ENCODE data around the gene CENPQ.
A peak's percentile ranks its signal among the peaks of the same experiment; 100 is the strongest.
"Not testable (repeated sequence)": the region's sequence is repeated elsewhere in the genome, so short reads cannot be mapped to it uniquely, and the experiment has no call there.

The CENPQ gene

GRCh38 chr6:49462927-49463611, at the start of gene CENPQ, which contains the start of gene MMUT:
CENPQ (plus strand) TSS chr6:49463370; CDS start chr6:49470177, 6,807 bp downstream.
MMUT (minus strand) TSS chr6:49463253; CDS start chr6:49459466, 3,787 bp downstream.
- DNase-seq = peak; percentile 88

- DNase-seq = no peak
Measured at GRCh38 chr6:49415358-49415757, 47.8 kb upstream of the CENPQ start.

- no peak for DNase-seq
Measured at GRCh38 chr6:49416195-49416594, 47.0 kb upstream of the CENPQ start.

- no peak for DNase-seq
Measured at GRCh38 chr6:49423817-49424216, 39.4 kb upstream of the CENPQ start.

- no peak for DNase-seq
Measured at GRCh38 chr6:49430187-49430586, 33.0 kb upstream of the CENPQ start.

- DNase-seq = no peak
Measured at GRCh38 chr6:49430866-49431265, 32.3 kb upstream of the CENPQ start.

GRCh38 chr6:49453221-49453620, 9.9 kb upstream of the CENPQ start:
- DNase-seq = no peak

- DNase-seq = no peak
Measured at GRCh38 chr6:49454787-49455709, 8.1 kb upstream of the CENPQ start.

GRCh38 chr6:49457771-49458170, 5.4 kb upstream of the CENPQ start:
- no peak for DNase-seq

- no peak for DNase-seq
Measured at GRCh38 chr6:49462071-49462470, 1.1 kb upstream of the CENPQ start.

- DNase-seq = no peak
Measured at GRCh38 chr6:49462599-49462926, 607 bp upstream of the CENPQ start.

GRCh38 chr6:49463612-49463967, 420 bp downstream of the CENPQ start:
- no peak for DNase-seq

- DNase-seq = no peak
Measured at GRCh38 chr6:49464691-49465090, 1.5 kb downstream of the CENPQ start.

GRCh38 chr6:49468042-49468441, 4.9 kb downstream of the CENPQ start:
- no peak for DNase-seq

- not testable (repeated sequence) for DNase-seq
Measured at GRCh38 chr6:49476564-49476963, 13.4 kb downstream of the CENPQ start.

GRCh38 chr6:49479308-49479970, 16.3 kb downstream of the CENPQ start:
- no peak for DNase-seq

- DNase-seq = not testable (repeated sequence)
Measured at GRCh38 chr6:49481846-49482245, 18.7 kb downstream of the CENPQ start.

GRCh38 chr6:49483380-49483779, 20.2 kb downstream of the CENPQ start:
- not testable (repeated sequence) for DNase-seq

GRCh38 chr6:49490633-49491032, 27.5 kb downstream of the CENPQ start:
- no peak for DNase-seq

- no peak for DNase-seq
Measured at GRCh38 chr6:49497304-49497703, 34.1 kb downstream of the CENPQ start.

- DNase-seq = no peak
Measured at GRCh38 chr6:49499126-49499525, 36.0 kb downstream of the CENPQ start.

- DNase-seq = no peak
Measured at GRCh38 chr6:49499623-49500022, 36.5 kb downstream of the CENPQ start, which contains the start of gene GLYATL3. GLYATL3 (plus strand) TSS chr6:49499923; CDS start chr6:49511991, 12,068 bp downstream.

- no peak for DNase-seq
Measured at GRCh38 chr6:49504666-49505065, 41.5 kb downstream of the CENPQ start.

Data from activated naive CD4-positive, alpha-beta T cell treated with anti-CD3 and anti-CD28 coated beads, Interleukin-2, amount 50 U/mL, for 16 hours (primary cell).